Endothelial cell of umbilical vein (primary cell): ENCODE data around the gene RABGGTA.
"Not testable (repeated sequence)": the region's sequence is repeated elsewhere in the genome, so short reads cannot be mapped to it uniquely, and the experiment has no call there.

Experiments used
- EZH2 ChIP-seq: IDR thresholded peaks from 2 replicates; pipeline ENCODE4 v1.6.1; 2012; ENCODE audit warnings: borderline replicate concordance, low read depth, mild to moderate bottlenecking, moderate library complexity, low read length, inconsistent platforms; ENCODE audit not compliant: severe bottlenecking
- MAX ChIP-seq: IDR thresholded peaks from 2 replicates; pipeline ENCODE4 v1.6.1; 2011; ENCODE audit not compliant: insufficient read depth, insufficient read length
- MYC ChIP-seq: IDR thresholded peaks from one replicate; pipeline ENCODE4 v1.6.1; 2011; ENCODE audit warnings: mild to moderate bottlenecking, low read depth, low read length
- POLR2A ChIP-seq: IDR thresholded peaks from 2 replicates; pipeline ENCODE4 v1.6.1; 2012; ENCODE audit warnings: low read depth, mild to moderate bottlenecking, control low read depth, low read length
- POLR2AphosphoS5 ChIP-seq: IDR thresholded peaks from 2 replicates; pipeline ENCODE4 v1.6.1; 2012; ENCODE audit warnings: low read depth, mild to moderate bottlenecking, control low read depth, low read length, moderate library complexity; ENCODE audit not compliant: insufficient read depth

GRCh38 chr14:24222987-24223386, 48.4 kb downstream of the RABGGTA start:
- TF ChIP-seq EZH2, MAX, POLR2AphosphoS5, POLR2A, MYC: not testable (repeated sequence)
